GM12878 (cell line): ENCODE results near the gene TP53INP2. TPM values are rescaled to one million over a fixed set of nuclear protein-coding genes. Genes with fewer than 3 reads are reported as not detected.
"Not testable (repeated sequence)": the region's sequence is repeated elsewhere in the genome, so short reads cannot be mapped to it uniquely, and the experiment has no call there.

Source experiments
- ATAC-seq: fragments of 200-7000 bp; cut with Tn5 transposase; 3 replicates; pipeline ENCODE4 v1.9.1; 2020; ENCODE audit warnings: mild to moderate bottlenecking, moderate library complexity
- BruUV-seq: library from RNA; stranded (reverse); fragments of 400-500 nt; replicated peaks from 2 replicates; lab custom pipeline; 2021; lab: Mats Ljungman, UMichigan
- CTCF ChIA-PET: fragments of 300-600 bp; sonication (Branson Sonifier 250); formaldehyde crosslinking; extraction: SDS; loops from one replicate; lab custom pipeline; 2021; ENCODE audit warnings: inconsistent platforms; lab: Yijun Ruan, JAX
- POLR2A ChIA-PET: fragments of 350-600 bp; formaldehyde crosslinking; extraction: SDS; loops from one replicate; lab custom pipeline; 2021; ENCODE audit warnings: inconsistent platforms; lab: Charles Lee
- RAD21 ChIA-PET: fragments of 300-600 bp; sonication (Branson Sonifier 250); formaldehyde crosslinking; loops from one replicate; lab custom pipeline; 2023; ENCODE audit warnings: antibody characterized with exemption; ENCODE audit not compliant: unreplicated experiment; lab: Charles Lee
- SMC1A ChIA-PET: fragments of 300-600 bp; sonication (Branson Sonifier 250); formaldehyde crosslinking; loops from one replicate; lab custom pipeline; 2023; ENCODE audit not compliant: unreplicated experiment, uncharacterized antibody; lab: Charles Lee
- DNase-seq: peaks from one replicate; pipeline ENCODE4 v3.0.0-alpha.2; 2011; ENCODE audit warnings: low read depth, low spot score
- FAIRE-seq: peaks from 3 replicates; lab custom pipeline; 2011; peaks lifted over from hg19 to GRCh38; lab: Jason Lieb, UNC
- H2AFZ ChIP-seq: 2 replicates; pipeline ENCODE4 v1.6.0; 2011; ENCODE audit warnings: low read depth, low read length, control low read depth; ENCODE audit not compliant: control insufficient read depth
- H3K27ac ChIP-seq: 2 replicates; pipeline ENCODE4 v1.5.1; 2011; ENCODE audit warnings: control low read depth; ENCODE audit not compliant: control insufficient read depth, insufficient read depth
- H3K27me3 ChIP-seq, 2 experiments: replicated peaks in 1 of 2; 2 replicates each; pipeline versions ENCODE4 v1.6.0 to v1.6.1; 2011; ENCODE audit warnings: low read length in 1 of 2; ENCODE audit not compliant: control insufficient read depth in 2 of 2, insufficient read depth in 2 of 2
- H3K36me3 ChIP-seq, 2 experiments: 2 replicates each; pipeline ENCODE4 v1.5.1; 2011; ENCODE audit warnings: low read length in 1 of 2; ENCODE audit not compliant: control insufficient read depth in 2 of 2, insufficient read depth in 2 of 2
- H3K4me1 ChIP-seq: 2 replicates; pipeline ENCODE4 v1.6.1; 2011; ENCODE audit warnings: mild to moderate bottlenecking, low read length, moderate library complexity, mixed read lengths; ENCODE audit not compliant: control insufficient read depth, insufficient read depth
- H3K4me2 ChIP-seq: 2 replicates; pipeline ENCODE4 v1.6.0; 2011; ENCODE audit warnings: control low read depth; ENCODE audit not compliant: control insufficient read depth, insufficient read depth
- H3K4me3 ChIP-seq: fragments of 200-600 bp; sonication (generic); 2 replicates; pipeline ENCODE4 v1.5.1; 2016
- H3K79me2 ChIP-seq: 2 replicates; pipeline ENCODE4 v1.6.0; 2011; ENCODE audit warnings: low read length; ENCODE audit not compliant: control insufficient read depth, insufficient read depth
- H3K9ac ChIP-seq: 2 replicates; pipeline ENCODE4 v1.8.0; 2011; ENCODE audit warnings: low read length, control low read depth, mixed read lengths; ENCODE audit not compliant: control insufficient read depth, insufficient read depth
- H3K9me3 ChIP-seq: replicated peaks from 3 replicates; pipeline ENCODE4 v1.5.1; 2011; ENCODE audit warnings: mild to moderate bottlenecking, low read length; ENCODE audit not compliant: control insufficient read depth, insufficient read depth
- H4K20me1 ChIP-seq: 2 replicates; pipeline ENCODE4 v1.6.0; 2011; ENCODE audit not compliant: control insufficient read depth, insufficient read depth
- FOXK2 ChIP-seq: fragments of 450-650 bp; IDR thresholded peaks from 2 replicates; pipeline ENCODE4 v1.6.1; 2017; ENCODE audit warnings: mild to moderate bottlenecking, moderate library complexity
- FOXM1 ChIP-seq: IDR thresholded peaks from 2 replicates; pipeline ENCODE4 v1.6.1; 2012; ENCODE audit warnings: low read depth, mild to moderate bottlenecking, inconsistent platforms, low read length, moderate library complexity
- IRF5 ChIP-seq: fragments of 450-650 bp; IDR thresholded peaks from 2 replicates; pipeline ENCODE4 v1.6.1; 2017; ENCODE audit warnings: borderline replicate concordance
- ZNF24 ChIP-seq: fragments of 450-650 bp; IDR thresholded peaks from 2 replicates; pipeline ENCODE4 v1.6.1; 2017; ENCODE audit warnings: antibody characterized with exemption, mild to moderate bottlenecking
- WGBS: methylation state at CpG from one replicate; pipeline ENCODE4 v1.1.6; 2016; ENCODE audit warnings: low lambda C conversion rate; ENCODE audit not compliant: insufficient replicate concordance, insufficient coverage; ENCODE audit errors: missing lambda C conversion rate; 5-methylcytosine and 5-hydroxymethylcytosine counted together
- in situ Hi-C: fragments of 300-500 bp; cut with MboI; formaldehyde crosslinking; loops from 9 replicates; pipeline ENCODE4 v1.14.3; 2018; ENCODE audit warnings: mixed read lengths
- intact Hi-C: fragments of 100-400 bp; cut with micrococcal nuclease; formaldehyde crosslinking; loops from one replicate; pipeline ENCODE4 v1.14.2; 2022; ENCODE audit not compliant: unreplicated experiment
- polyA plus RNA-seq, 11 experiments: library from polyadenylated mRNA; depleted of rRNA in 4 of 11; unstranded in 6 of 11; stranded (reverse) in 5 of 11; fragments of >200 nt; fragmentation: Nextera tagmentation in 4 of 11; fragmentation: Illumina TruSeq in 1 of 11; extraction: Ambion mirVana in 4 of 11; extraction: Trizol in 1 of 11; gene quantifications; 1 replicate in 1 of 11; 2 replicates in 10 of 11; pipeline versions ENCODE4 v1.2.1 to v1.2.3, GENCODE V29; 2011 to 2016; ENCODE audit warnings: inconsistent platforms in 2 of 11, missing spikeins in 2 of 11, low read depth in 1 of 11
- total RNA-seq, 4 experiments: library from RNA; depleted of rRNA in 3 of 4; stranded (reverse); fragments of >200 nt in 3 of 4; fragmentation: Illumina TruSeq in 1 of 4; extraction: Trizol in 1 of 4; gene quantifications; 2 replicates each; pipeline versions ENCODE4 v1.2.1 to v1.2.3, GENCODE V29; 2013 to 2021

The TP53INP2 gene
- total and polyA plus RNA-seq, 10 of the 15 experiments (the other 5 are each of a cell fraction or from before 2014, with no cell fraction given) = 2.8 to 16.0 (median 4.0) TPM

DNA sequence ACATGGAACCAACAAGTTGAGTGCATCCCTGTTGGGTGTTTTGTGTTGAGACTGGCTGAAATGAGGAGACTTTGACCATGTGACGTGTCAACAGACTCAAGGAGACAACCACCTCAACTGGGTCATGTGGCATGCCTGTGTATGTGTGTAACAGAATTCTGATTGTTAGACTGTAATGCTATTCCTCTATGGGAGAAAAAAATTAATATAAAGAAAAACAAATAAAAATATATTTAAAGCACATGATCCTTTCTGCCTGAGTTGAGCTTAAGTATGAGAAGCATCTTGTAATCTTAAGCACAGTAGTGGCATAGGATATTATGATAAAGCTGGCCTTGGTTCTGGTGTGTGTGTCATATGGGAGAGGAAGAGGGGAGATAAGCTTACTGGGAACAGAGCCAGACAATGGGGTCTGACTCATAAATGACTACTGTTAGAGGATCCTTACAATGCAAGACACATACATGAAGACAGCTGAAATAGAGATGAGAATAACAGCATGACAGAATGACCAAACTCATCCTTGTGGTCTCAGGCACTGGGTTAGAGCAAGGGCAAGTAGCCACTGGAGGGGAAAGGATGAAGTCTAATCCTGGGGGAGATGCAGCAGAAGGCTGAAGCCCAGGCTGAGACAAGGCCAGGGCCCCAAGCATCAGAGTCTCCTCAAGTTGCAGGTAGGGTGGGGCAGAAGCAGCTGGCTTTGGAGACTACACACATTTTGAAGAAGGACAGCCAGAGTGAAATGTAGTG, 9.2 kb downstream of the TP53INP2 start (continued):
- TF ChIP-seq FOXM1 = peak; percentile 36; the same call in 1 of the 2 replicates
- TF ChIP-seq IRF5 = no peak
- no peak for TF ChIP-seq FOXK2
- peak; percentile 24; the same call in 1 of the 2 replicates for TF ChIP-seq ZNF24

- Histone ChIP-seq H3K4me1 (peaks cover 43% of the 10 kb centered on the region), H3K27ac (peak overlapping the region; percentile 56)
- RAD21 ChIA-PET = interaction anchor here (1.1 to 7.0 kb wide), 4 partner anchors 33 to 401 kb away, joined by 3 to 112 read pairs (median 5); no protein-coding TSS in a partner anchor
- H3K4me3 ChIP-seq, H3K79me2 ChIP-seq, H2AFZ ChIP-seq, DNase-seq, intact Hi-C loops, H3K27me3 ChIP-seq, H4K20me1 ChIP-seq, BruUV-seq, H3K9ac ChIP-seq, H3K36me3 ChIP-seq, H3K4me2 ChIP-seq, FAIRE-seq, H3K9me3 ChIP-seq, in situ Hi-C loops, ATAC-seq: not testable (repeated sequence)
- CTCF ChIA-PET = interaction anchor here (0.6 to 3.1 kb wide), 4 partner anchors 8 to 124 kb away, joined by 3 to 31 read pairs (median 3); partner anchors contain the start of gene TP53INP2
- WGBS = 96% methylated on average over 10 of the region's 10 CpGs
- POLR2A ChIA-PET = interaction anchor here (0.5 to 3.1 kb wide), 6 partner anchors 10 to 199 kb away, joined by 3 to 11 read pairs (median 4); partner anchors contain the start of gene TP53INP2
- SMC1A ChIA-PET = interaction anchor here (0.7 to 13.1 kb wide), 11 partner anchors 14 to 401 kb away, joined by 3 to 146 read pairs (median 4); partner anchors contain the start of gene DYNLRB1
These were observed 9.9 kb downstream of the TP53INP2 start for GRCh38 chr20:34713944-34714515.
